HCT116 (cell line): ENCODE data around the gene RNF31. TPM values are rescaled to one million over a fixed set of nuclear protein-coding genes. Genes with fewer than 3 reads are reported as not detected.

Experiments used
- ATAC-seq: fragments of 200-7000 bp; cut with Tn5 transposase; 2 replicates; pipeline ENCODE4 v1.9.1; 2020; ENCODE audit warnings: mild to moderate bottlenecking, moderate library complexity
- BruUV-seq: library from RNA; stranded (reverse); fragments of 400-500 nt; replicated peaks from 2 replicates; lab custom pipeline; 2021; lab: Mats Ljungman, UMichigan
- CTCF ChIA-PET: fragments of 300-600 bp; sonication (Branson Sonifier 250); formaldehyde crosslinking; loops from one replicate; lab custom pipeline; 2021; ENCODE audit warnings: antibody characterized with exemption; lab: Charles Lee
- POLR2A ChIA-PET: fragments of 300-600, 350-600 bp; sonication (Branson Sonifier 250); formaldehyde crosslinking; loops from one replicate; lab custom pipeline; 2021; ENCODE audit warnings: antibody characterized with exemption; lab: Charles Lee
- RAD21 ChIA-PET, 2 experiments: fragments of 300-600 bp; sonication (Branson Sonifier 250); formaldehyde crosslinking; loops; one replicate each; lab custom pipeline; 2023; ENCODE audit warnings: low total read pairs in 2 of 2; ENCODE audit not compliant: uncharacterized antibody in 2 of 2, unreplicated experiment in 2 of 2, low non-redundant PET in 1 of 2; lab: Charles Lee
- DNase-seq: peaks from one replicate; pipeline ENCODE4 v3.0.0-alpha.2; 2010; ENCODE audit warnings: low read depth, low spot score
- H2AFZ ChIP-seq: fragments of 200-600 bp; shearing (Covaris generic), sonication (generic); 2 replicates; pipeline ENCODE4 v1.6.1; 2017; ENCODE audit warnings: low read depth, mixed run types, mixed read lengths, antibody characterized with exemption, low read length; ENCODE audit not compliant: poor library complexity, severe bottlenecking
- H3K27ac ChIP-seq: 2 replicates; pipeline ENCODE4 v1.5.1; 2012; ENCODE audit warnings: low read depth, low read length
- H3K27me3 ChIP-seq: fragments of 200-600 bp; sonication (generic); 2 replicates; pipeline ENCODE4 v1.6.1; 2016; ENCODE audit warnings: mixed run types, low read length, mixed read lengths; ENCODE audit not compliant: insufficient read depth
- H3K36me3 ChIP-seq, 2 experiments: fragments of 200-500 bp in 1 of 2; fragments of 200-600 bp in 1 of 2; sonication (Bioruptor generic) in 1 of 2; sonication (generic) in 1 of 2; 2 replicates each; pipeline versions ENCODE4 v1.5.1 to v1.6.1; 2014 to 2016; ENCODE audit warnings: low read length in 2 of 2, inconsistent platforms in 1 of 2, mixed read lengths in 1 of 2, mixed run types in 1 of 2; ENCODE audit not compliant: insufficient read depth in 2 of 2, control insufficient read depth in 1 of 2
- H3K4me1 ChIP-seq, 2 experiments: fragments of 200-600 bp in 1 of 2; sonication (generic) in 1 of 2; 2 replicates each; pipeline versions ENCODE4 v1.5.1 to v1.6.1; 2012 to 2017; ENCODE audit warnings: low read length in 2 of 2, inconsistent platforms in 1 of 2, mild to moderate bottlenecking in 1 of 2, mixed read lengths in 1 of 2, mixed run types in 1 of 2, moderate library complexity in 1 of 2; ENCODE audit not compliant: insufficient read depth in 2 of 2, control insufficient read depth in 1 of 2
- H3K4me2 ChIP-seq: fragments of 200-600 bp; sonication (generic); 2 replicates; pipeline ENCODE4 v1.6.1; 2017; ENCODE audit warnings: mixed run types, low read length, mixed read lengths
- H3K4me3 ChIP-seq, 2 experiments: fragments of 200-600 bp in 1 of 2; sonication (generic) in 1 of 2; replicated peaks in 1 of 2; 2 replicates each; pipeline ENCODE4 v1.5.1; 2011 to 2016; ENCODE audit warnings: low read length in 2 of 2, control low read depth in 1 of 2, low read depth in 1 of 2, mild to moderate bottlenecking in 1 of 2, mixed read lengths in 1 of 2, mixed run types in 1 of 2
- H3K79me2 ChIP-seq: fragments of 200-600 bp; sonication (generic); 2 replicates; pipeline ENCODE4 v1.6.1; 2017; ENCODE audit warnings: mild to moderate bottlenecking, mixed run types, low read length, moderate library complexity, mixed read lengths; ENCODE audit not compliant: insufficient read depth
- H3K9ac ChIP-seq: fragments of 200-600 bp; sonication (generic); 2 replicates; pipeline ENCODE4 v1.6.1; 2016; ENCODE audit warnings: low read length, mixed read lengths
- H3K9me2 ChIP-seq: fragments of 200-600 bp; sonication (generic), shearing (Covaris generic); 2 replicates; pipeline ENCODE4 v1.6.1; 2017; ENCODE audit warnings: mixed run types, mild to moderate bottlenecking, moderate library complexity; ENCODE audit not compliant: insufficient read depth
- H3K9me3 ChIP-seq, 2 experiments: fragments of 200-500 bp in 1 of 2; fragments of 200-600 bp in 1 of 2; sonication (Bioruptor generic) in 1 of 2; sonication (generic) in 1 of 2; 2 replicates each; pipeline ENCODE4 v1.6.1; 2014 to 2017; ENCODE audit warnings: low read length in 2 of 2, mixed read lengths in 2 of 2, inconsistent platforms in 1 of 2, low read depth in 1 of 2, mild to moderate bottlenecking in 1 of 2, mixed run types in 1 of 2, moderate library complexity in 1 of 2; ENCODE audit not compliant: control insufficient read depth in 1 of 2, insufficient read depth in 1 of 2
- H4K20me1 ChIP-seq: fragments of 200-600 bp; sonication (generic), shearing (Covaris generic); 2 replicates; pipeline ENCODE4 v1.6.1; 2017; ENCODE audit warnings: mixed run types, mild to moderate bottlenecking, moderate library complexity; ENCODE audit not compliant: insufficient read depth
- EGR1 ChIP-seq: IDR thresholded peaks from 2 replicates; pipeline ENCODE4 v1.6.1; 2012; ENCODE audit warnings: low read depth
- ELF1 ChIP-seq: IDR thresholded peaks from 2 replicates; pipeline ENCODE4 v1.6.1; 2012; ENCODE audit warnings: low read depth, borderline replicate concordance
- EZH2phosphoT487 ChIP-seq: fragments of 200-600 bp; IDR thresholded peaks from 2 replicates; pipeline ENCODE4 v1.6.1; 2018; ENCODE audit warnings: antibody characterized with exemption, borderline replicate concordance
- FOSL1 ChIP-seq: IDR thresholded peaks from 2 replicates; pipeline ENCODE4 v1.6.1; 2012; ENCODE audit warnings: low read depth
- POLR2AphosphoS5 ChIP-seq: IDR thresholded peaks from 2 replicates; pipeline ENCODE4 v1.6.1; 2011; ENCODE audit warnings: mild to moderate bottlenecking, low read depth, low read length, moderate library complexity
- RAD21 ChIP-seq: IDR thresholded peaks from 2 replicates; pipeline ENCODE4 v1.6.1; 2012; ENCODE audit warnings: low read depth, mild to moderate bottlenecking
- TCF7L2 ChIP-seq: IDR thresholded peaks from 2 replicates; pipeline ENCODE4 v1.7.0; 2011; ENCODE audit warnings: borderline replicate concordance, inconsistent platforms; ENCODE audit not compliant: insufficient read depth, insufficient read length; ENCODE audit errors: extremely low read depth
- intact Hi-C: fragments of 100-400 bp; cut with micrococcal nuclease; formaldehyde crosslinking; loops from 2 replicates; pipeline ENCODE4 v1.10.0; 2022
- total RNA-seq: library from RNA; stranded (reverse); gene quantifications from one replicate; pipeline ENCODE4 v1.2.1, GENCODE V29; 2021; ENCODE audit not compliant: unreplicated experiment
- TF ChIP-seq, protein P1 (sequence below): IDR thresholded peaks from 2 replicates; pipeline ENCODE4 v1.6.1; 2012
- TF ChIP-seq, protein P2 (sequence below): IDR thresholded peaks from 2 replicates; pipeline ENCODE4 v1.6.1; 2012; ENCODE audit warnings: low read depth

Gene RNF31
- total RNA-seq, 1 experiment from 2014 or later = 78.0 TPM

DNA sequence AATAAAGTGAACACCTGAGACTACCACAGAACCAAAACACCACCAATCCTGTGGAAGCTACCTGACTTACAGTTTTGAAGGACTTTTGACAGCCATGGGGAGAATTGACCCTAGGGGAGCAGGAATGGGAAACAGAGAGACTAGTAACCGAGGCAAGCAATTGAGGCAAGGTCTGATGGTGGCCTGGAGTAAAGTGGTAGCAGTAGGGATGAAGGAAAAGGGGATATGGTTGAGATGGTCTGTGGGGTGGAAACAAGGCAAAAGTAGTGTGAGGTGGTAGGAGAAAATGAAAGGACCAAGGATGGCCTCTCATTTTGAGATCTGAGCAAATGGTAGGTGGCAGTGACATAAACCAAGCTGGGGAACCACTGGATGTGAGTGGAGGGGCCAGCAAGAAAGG, 9.5 kb downstream of the RNF31 start:
- CTCF ChIA-PET = no interaction called here

More for the DNA sequence above, 9.5 kb downstream of the RNF31 start:
- Histone ChIP-seq H3K27me3 (no peaks in the 10 kb centered on the region), H3K9ac (no peak overlapping the region), H3K9me3 (no peaks in the 10 kb centered on the region), H3K79me2 (peaks cover 2% of the 10 kb centered on the region; the same call in 1 of the 2 replicates), H3K27ac (no peak overlapping the region), H3K4me3 (no peak overlapping the region), H3K36me3 (peaks cover 29 to 46% of the 10 kb centered on the region in 2 experiments), H4K20me1 (no peaks in the 10 kb centered on the region), H3K4me2 (no peak overlapping the region), H3K4me1 (peaks cover 10 to 18% of the 10 kb centered on the region in 2 experiments), H2AFZ (no peak overlapping the region), H3K9me2 (no peaks in the 10 kb centered on the region)
- ChIA-PET RAD21 (no interaction called here), POLR2A (interaction anchor here (1.2 kb wide), 1 partner anchor 10 kb away, joined by 4 read pairs; no protein-coding TSS in a partner anchor)
- intact Hi-C loops = no loop called here
- no peak for ATAC-seq
- no peak for DNase-seq
- no peak for TF ChIP-seq EGR1
- TF ChIP-seq, protein P1, sequence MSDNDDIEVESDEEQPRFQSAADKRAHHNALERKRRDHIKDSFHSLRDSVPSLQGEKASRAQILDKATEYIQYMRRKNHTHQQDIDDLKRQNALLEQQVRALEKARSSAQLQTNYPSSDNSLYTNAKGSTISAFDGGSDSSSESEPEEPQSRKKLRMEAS = no peak
- no peak for TF ChIP-seq EZH2phosphoT487
- no peak for TF ChIP-seq FOSL1
- TF ChIP-seq POLR2AphosphoS5 = no peak
- TF ChIP-seq RAD21 = no peak
- TF ChIP-seq, protein P2, sequence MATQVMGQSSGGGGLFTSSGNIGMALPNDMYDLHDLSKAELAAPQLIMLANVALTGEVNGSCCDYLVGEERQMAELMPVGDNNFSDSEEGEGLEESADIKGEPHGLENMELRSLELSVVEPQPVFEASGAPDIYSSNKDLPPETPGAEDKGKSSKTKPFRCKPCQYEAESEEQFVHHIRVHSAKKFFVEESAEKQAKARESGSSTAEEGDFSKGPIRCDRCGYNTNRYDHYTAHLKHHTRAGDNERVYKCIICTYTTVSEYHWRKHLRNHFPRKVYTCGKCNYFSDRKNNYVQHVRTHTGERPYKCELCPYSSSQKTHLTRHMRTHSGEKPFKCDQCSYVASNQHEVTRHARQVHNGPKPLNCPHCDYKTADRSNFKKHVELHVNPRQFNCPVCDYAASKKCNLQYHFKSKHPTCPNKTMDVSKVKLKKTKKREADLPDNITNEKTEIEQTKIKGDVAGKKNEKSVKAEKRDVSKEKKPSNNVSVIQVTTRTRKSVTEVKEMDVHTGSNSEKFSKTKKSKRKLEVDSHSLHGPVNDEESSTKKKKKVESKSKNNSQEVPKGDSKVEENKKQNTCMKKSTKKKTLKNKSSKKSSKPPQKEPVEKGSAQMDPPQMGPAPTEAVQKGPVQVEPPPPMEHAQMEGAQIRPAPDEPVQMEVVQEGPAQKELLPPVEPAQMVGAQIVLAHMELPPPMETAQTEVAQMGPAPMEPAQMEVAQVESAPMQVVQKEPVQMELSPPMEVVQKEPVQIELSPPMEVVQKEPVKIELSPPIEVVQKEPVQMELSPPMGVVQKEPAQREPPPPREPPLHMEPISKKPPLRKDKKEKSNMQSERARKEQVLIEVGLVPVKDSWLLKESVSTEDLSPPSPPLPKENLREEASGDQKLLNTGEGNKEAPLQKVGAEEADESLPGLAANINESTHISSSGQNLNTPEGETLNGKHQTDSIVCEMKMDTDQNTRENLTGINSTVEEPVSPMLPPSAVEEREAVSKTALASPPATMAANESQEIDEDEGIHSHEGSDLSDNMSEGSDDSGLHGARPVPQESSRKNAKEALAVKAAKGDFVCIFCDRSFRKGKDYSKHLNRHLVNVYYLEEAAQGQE = no peak
- TF ChIP-seq ELF1 = no peak
- no peak for TF ChIP-seq TCF7L2
- no TSS peak for BruUV-seq
